WTC11 (cell line): ENCODE results near the gene TRAF3IP1. TPM values are rescaled to one million over a fixed set of nuclear protein-coding genes. Genes with fewer than 3 reads are reported as not detected.

ENCODE experiments used
- ATAC-seq: fragments of 200-7000 bp; cut with Tn5 transposase; 2 replicates; pipeline ENCODE4 v1.10.0; 2021; ENCODE audit warnings: mild to moderate bottlenecking, moderate library complexity
- CTCF ChIA-PET: fragments of 300-600 bp; sonication (Branson Sonifier 250); formaldehyde crosslinking; loops from one replicate; lab custom pipeline; 2021; ENCODE audit warnings: antibody characterized with exemption; lab: Charles Lee
- POLR2A ChIA-PET: fragments of 350-600 bp; sonication (Branson Sonifier 250); formaldehyde crosslinking; loops from one replicate; lab custom pipeline; 2021; ENCODE audit warnings: antibody characterized with exemption; lab: Charles Lee
- DNase-seq: peaks from one replicate; pipeline ENCODE4 v3.0.0; 2021; ENCODE audit warnings: low spot score
- H3K27ac Mint-ChIP-seq: 2 replicates; pipeline ENCODE4 v1.8.0; 2021; ENCODE audit warnings: mixed read lengths
- H3K27me3 Mint-ChIP-seq: 2 replicates; pipeline ENCODE4 v1.8.0; 2021; ENCODE audit warnings: low read depth, mild to moderate bottlenecking, moderate library complexity, mixed read lengths
- H3K36me3 Mint-ChIP-seq: 2 replicates; pipeline ENCODE4 v1.8.0; 2021; ENCODE audit warnings: mixed read lengths
- H3K4me1 Mint-ChIP-seq: 2 replicates; pipeline ENCODE4 v1.8.0; 2022; ENCODE audit warnings: mixed read lengths
- H3K4me3 Mint-ChIP-seq: 2 replicates; pipeline ENCODE4 v1.8.0; 2021; ENCODE audit warnings: mild to moderate bottlenecking, moderate library complexity, mixed read lengths
- H3K9me3 Mint-ChIP-seq: 2 replicates; pipeline ENCODE4 v1.8.0; 2021; ENCODE audit warnings: mixed read lengths
- KAT7 ChIP-seq: sonication (generic); formaldehyde crosslinking; IDR thresholded peaks from 2 replicates; pipeline ENCODE4 v1.8.1; 2023; ENCODE audit warnings: missing genetic modification reagents, mild to moderate bottlenecking, borderline replicate concordance
- TCF7 ChIP-seq: sonication (generic); formaldehyde crosslinking; IDR thresholded peaks from 2 replicates; pipeline ENCODE4 v1.8.0; 2022; ENCODE audit warnings: mild to moderate bottlenecking, low read depth, missing genetic modification reagents, moderate library complexity
- TEAD4 ChIP-seq: sonication (generic); formaldehyde crosslinking; IDR thresholded peaks from 2 replicates; pipeline ENCODE4 v1.8.0; 2022; ENCODE audit warnings: mild to moderate bottlenecking, missing genetic modification reagents
- total RNA-seq: library from RNA; stranded (reverse); gene quantifications from 3 replicates; pipeline ENCODE4 v1.2.3, GENCODE V29; 2021
- TF ChIP-seq, protein P1 (sequence below): sonication (generic); formaldehyde crosslinking; IDR thresholded peaks from 2 replicates; pipeline ENCODE4 v1.8.0; 2022; ENCODE audit warnings: mild to moderate bottlenecking, missing genetic modification reagents
- TF ChIP-seq, protein P2 (sequence below): sonication (generic); formaldehyde crosslinking; IDR thresholded peaks from 2 replicates; pipeline ENCODE4 v1.8.1; 2022; ENCODE audit warnings: missing genetic modification reagents, borderline replicate concordance
- TF ChIP-seq, protein P3 (sequence below): sonication (generic); formaldehyde crosslinking; IDR thresholded peaks from 2 replicates; pipeline ENCODE4 v1.8.1; 2023; ENCODE audit warnings: mild to moderate bottlenecking, missing genetic modification reagents
- TF ChIP-seq, protein P4 (sequence below): sonication (generic); formaldehyde crosslinking; conservative IDR thresholded peaks from 2 replicates; pipeline ENCODE4 v1.8.1; 2023; ENCODE audit warnings: mild to moderate bottlenecking, low read depth, missing genetic modification reagents, moderate library complexity
- TF ChIP-seq, protein P5 (sequence below): sonication (generic); formaldehyde crosslinking; IDR thresholded peaks from 2 replicates; pipeline ENCODE4 v1.8.0; 2023; ENCODE audit warnings: mild to moderate bottlenecking, missing genetic modification reagents
- TF ChIP-seq, protein P6 (sequence below): fragments of 250-450 bp; sonication (Bioruptor Pico); IDR thresholded peaks from 2 replicates; pipeline ENCODE4 v1.9.0; 2021; ENCODE audit warnings: mild to moderate bottlenecking, borderline replicate concordance

TRAF3IP1 gene
- total RNA-seq, 1 experiment from 2014 or later = 18.7 TPM

DNA sequence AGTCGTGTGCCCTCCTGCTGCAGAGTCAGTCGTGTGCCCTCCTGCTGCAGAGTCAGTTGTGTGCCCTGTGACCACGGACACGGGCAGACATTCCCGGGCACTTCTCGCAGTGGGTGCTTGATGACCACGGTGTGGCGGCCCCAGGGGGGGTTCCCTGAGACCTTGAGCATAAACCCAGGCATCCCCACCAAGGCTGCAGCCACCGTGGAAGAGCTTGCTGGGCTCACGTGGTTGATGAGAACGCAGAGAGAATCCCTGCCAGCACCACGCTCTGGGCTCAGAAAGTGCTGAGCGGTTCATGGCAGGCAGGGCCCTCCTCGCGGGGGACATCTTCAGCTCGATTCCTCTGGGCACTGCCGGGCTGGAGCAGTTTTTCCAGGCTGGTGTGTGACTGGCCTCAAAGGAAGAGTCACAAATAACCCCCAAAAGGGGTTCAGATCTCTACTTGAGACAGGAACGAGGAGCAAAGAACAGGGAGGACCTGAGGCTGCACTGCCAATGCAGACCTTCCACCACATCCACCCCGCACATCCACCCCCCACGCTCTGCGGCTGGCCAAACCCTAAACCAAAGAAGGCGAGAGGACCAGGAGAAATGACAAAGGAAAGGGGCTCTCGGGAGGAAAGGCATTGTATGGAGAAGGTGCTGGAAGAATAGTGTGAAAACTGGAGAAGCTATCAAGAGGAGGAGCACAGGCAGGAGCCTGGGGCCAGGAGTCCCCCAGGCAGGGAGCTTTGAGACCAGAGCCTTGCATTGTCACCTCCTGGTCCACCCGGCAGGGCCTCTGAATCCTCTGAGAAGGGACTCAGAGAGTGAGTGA lies 23.5 kb upstream of the TRAF3IP1 start:
- CTCF ChIA-PET = interaction anchor here (0.7 to 1.3 kb wide), 2 partner anchors 19 to 71 kb away, joined by 3 to 4 read pairs; no protein-coding TSS in a partner anchor

More for the DNA sequence above, 23.5 kb upstream of the TRAF3IP1 start:
- H3K27me3 Mint-ChIP-seq = peaks cover 5% of the 10 kb centered on the region; the same call in 1 of the 2 replicates
- no peaks in the 10 kb centered on the region for H3K4me1 Mint-ChIP-seq
- H3K9me3 Mint-ChIP-seq = no peaks in the 10 kb centered on the region
- no peaks in the 10 kb centered on the region for H3K36me3 Mint-ChIP-seq
- no peak overlapping the region for H3K27ac Mint-ChIP-seq
- no peak overlapping the region for H3K4me3 Mint-ChIP-seq
- POLR2A ChIA-PET = interaction anchor here (0.7 kb wide), 1 partner anchor 58 kb away, joined by 3 read pairs; no protein-coding TSS in a partner anchor
- TF ChIP-seq, protein P1, sequence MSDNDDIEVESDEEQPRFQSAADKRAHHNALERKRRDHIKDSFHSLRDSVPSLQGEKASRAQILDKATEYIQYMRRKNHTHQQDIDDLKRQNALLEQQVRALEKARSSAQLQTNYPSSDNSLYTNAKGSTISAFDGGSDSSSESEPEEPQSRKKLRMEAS (CRISPR knock-in tag) = no peak
- TF ChIP-seq, protein P2, sequence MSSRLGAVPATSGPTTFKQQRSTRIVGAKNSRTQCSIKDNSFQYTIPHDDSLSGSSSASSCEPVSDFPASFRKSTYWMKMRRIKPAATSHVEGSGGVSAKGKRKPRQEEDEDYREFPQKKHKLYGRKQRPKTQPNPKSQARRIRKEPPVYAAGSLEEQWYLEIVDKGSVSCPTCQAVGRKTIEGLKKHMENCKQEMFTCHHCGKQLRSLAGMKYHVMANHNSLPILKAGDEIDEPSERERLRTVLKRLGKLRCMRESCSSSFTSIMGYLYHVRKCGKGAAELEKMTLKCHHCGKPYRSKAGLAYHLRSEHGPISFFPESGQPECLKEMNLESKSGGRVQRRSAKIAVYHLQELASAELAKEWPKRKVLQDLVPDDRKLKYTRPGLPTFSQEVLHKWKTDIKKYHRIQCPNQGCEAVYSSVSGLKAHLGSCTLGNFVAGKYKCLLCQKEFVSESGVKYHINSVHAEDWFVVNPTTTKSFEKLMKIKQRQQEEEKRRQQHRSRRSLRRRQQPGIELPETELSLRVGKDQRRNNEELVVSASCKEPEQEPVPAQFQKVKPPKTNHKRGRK = no peak
- TF ChIP-seq, protein P3, sequence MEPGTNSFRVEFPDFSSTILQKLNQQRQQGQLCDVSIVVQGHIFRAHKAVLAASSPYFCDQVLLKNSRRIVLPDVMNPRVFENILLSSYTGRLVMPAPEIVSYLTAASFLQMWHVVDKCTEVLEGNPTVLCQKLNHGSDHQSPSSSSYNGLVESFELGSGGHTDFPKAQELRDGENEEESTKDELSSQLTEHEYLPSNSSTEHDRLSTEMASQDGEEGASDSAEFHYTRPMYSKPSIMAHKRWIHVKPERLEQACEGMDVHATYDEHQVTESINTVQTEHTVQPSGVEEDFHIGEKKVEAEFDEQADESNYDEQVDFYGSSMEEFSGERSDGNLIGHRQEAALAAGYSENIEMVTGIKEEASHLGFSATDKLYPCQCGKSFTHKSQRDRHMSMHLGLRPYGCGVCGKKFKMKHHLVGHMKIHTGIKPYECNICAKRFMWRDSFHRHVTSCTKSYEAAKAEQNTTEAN (CRISPR knock-in tag) = no peak
- TF ChIP-seq, protein P4, sequence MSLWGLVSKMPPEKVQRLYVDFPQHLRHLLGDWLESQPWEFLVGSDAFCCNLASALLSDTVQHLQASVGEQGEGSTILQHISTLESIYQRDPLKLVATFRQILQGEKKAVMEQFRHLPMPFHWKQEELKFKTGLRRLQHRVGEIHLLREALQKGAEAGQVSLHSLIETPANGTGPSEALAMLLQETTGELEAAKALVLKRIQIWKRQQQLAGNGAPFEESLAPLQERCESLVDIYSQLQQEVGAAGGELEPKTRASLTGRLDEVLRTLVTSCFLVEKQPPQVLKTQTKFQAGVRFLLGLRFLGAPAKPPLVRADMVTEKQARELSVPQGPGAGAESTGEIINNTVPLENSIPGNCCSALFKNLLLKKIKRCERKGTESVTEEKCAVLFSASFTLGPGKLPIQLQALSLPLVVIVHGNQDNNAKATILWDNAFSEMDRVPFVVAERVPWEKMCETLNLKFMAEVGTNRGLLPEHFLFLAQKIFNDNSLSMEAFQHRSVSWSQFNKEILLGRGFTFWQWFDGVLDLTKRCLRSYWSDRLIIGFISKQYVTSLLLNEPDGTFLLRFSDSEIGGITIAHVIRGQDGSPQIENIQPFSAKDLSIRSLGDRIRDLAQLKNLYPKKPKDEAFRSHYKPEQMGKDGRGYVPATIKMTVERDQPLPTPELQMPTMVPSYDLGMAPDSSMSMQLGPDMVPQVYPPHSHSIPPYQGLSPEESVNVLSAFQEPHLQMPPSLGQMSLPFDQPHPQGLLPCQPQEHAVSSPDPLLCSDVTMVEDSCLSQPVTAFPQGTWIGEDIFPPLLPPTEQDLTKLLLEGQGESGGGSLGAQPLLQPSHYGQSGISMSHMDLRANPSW (CRISPR knock-in tag) = no peak
- TF ChIP-seq TCF7 (CRISPR knock-in tag) (no peak), TEAD4 (CRISPR knock-in tag) (no peak), KAT7 (CRISPR knock-in tag) (no peak)
- TF ChIP-seq, protein P5, sequence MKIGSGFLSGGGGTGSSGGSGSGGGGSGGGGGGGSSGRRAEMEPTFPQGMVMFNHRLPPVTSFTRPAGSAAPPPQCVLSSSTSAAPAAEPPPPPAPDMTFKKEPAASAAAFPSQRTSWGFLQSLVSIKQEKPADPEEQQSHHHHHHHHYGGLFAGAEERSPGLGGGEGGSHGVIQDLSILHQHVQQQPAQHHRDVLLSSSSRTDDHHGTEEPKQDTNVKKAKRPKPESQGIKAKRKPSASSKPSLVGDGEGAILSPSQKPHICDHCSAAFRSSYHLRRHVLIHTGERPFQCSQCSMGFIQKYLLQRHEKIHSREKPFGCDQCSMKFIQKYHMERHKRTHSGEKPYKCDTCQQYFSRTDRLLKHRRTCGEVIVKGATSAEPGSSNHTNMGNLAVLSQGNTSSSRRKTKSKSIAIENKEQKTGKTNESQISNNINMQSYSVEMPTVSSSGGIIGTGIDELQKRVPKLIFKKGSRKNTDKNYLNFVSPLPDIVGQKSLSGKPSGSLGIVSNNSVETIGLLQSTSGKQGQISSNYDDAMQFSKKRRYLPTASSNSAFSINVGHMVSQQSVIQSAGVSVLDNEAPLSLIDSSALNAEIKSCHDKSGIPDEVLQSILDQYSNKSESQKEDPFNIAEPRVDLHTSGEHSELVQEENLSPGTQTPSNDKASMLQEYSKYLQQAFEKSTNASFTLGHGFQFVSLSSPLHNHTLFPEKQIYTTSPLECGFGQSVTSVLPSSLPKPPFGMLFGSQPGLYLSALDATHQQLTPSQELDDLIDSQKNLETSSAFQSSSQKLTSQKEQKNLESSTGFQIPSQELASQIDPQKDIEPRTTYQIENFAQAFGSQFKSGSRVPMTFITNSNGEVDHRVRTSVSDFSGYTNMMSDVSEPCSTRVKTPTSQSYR (CRISPR knock-in tag) = no peak
- TF ChIP-seq, protein P6, sequence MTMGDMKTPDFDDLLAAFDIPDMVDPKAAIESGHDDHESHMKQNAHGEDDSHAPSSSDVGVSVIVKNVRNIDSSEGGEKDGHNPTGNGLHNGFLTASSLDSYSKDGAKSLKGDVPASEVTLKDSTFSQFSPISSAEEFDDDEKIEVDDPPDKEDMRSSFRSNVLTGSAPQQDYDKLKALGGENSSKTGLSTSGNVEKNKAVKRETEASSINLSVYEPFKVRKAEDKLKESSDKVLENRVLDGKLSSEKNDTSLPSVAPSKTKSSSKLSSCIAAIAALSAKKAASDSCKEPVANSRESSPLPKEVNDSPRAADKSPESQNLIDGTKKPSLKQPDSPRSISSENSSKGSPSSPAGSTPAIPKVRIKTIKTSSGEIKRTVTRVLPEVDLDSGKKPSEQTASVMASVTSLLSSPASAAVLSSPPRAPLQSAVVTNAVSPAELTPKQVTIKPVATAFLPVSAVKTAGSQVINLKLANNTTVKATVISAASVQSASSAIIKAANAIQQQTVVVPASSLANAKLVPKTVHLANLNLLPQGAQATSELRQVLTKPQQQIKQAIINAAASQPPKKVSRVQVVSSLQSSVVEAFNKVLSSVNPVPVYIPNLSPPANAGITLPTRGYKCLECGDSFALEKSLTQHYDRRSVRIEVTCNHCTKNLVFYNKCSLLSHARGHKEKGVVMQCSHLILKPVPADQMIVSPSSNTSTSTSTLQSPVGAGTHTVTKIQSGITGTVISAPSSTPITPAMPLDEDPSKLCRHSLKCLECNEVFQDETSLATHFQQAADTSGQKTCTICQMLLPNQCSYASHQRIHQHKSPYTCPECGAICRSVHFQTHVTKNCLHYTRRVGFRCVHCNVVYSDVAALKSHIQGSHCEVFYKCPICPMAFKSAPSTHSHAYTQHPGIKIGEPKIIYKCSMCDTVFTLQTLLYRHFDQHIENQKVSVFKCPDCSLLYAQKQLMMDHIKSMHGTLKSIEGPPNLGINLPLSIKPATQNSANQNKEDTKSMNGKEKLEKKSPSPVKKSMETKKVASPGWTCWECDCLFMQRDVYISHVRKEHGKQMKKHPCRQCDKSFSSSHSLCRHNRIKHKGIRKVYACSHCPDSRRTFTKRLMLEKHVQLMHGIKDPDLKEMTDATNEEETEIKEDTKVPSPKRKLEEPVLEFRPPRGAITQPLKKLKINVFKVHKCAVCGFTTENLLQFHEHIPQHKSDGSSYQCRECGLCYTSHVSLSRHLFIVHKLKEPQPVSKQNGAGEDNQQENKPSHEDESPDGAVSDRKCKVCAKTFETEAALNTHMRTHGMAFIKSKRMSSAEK (CRISPR knock-in tag) = no peak
- ATAC-seq (no peak), DNase-seq (no peak)
